Lung (tissue), 12 donors: ENCODE data around the gene PCDH9. TPM values are rescaled to one million over a fixed set of nuclear protein-coding genes. Genes with fewer than 3 reads are reported as not detected.
"Not testable (repeated sequence)": the region's sequence is repeated elsewhere in the genome, so short reads cannot be mapped to it uniquely, and the experiment has no call there.

ENCODE experiments used
- ATAC-seq: fragments of 200-7000 bp; cut with Tn5 transposase; one replicate; pipeline ENCODE4 v1.9.1; 2020; ENCODE audit warnings: moderate number of reproducible peaks; ENCODE audit not compliant: insufficient read depth, low FRiP score
- DNase-seq, 3 donors: peaks; one replicate each; pipeline ENCODE4 v3.0.0-alpha.2; 2013 to 2017
- H3K27ac ChIP-seq, 2 donors: one replicate each; pipeline ENCODE4 v1.5.1; 2013; ENCODE audit warnings: mild to moderate bottlenecking in 2 of 2, moderate library complexity in 2 of 2, control low read depth in 1 of 2, inconsistent platforms in 1 of 2, low read depth in 1 of 2, low read length in 1 of 2
- H3K27me3 ChIP-seq, 3 donors: one replicate each; pipeline ENCODE4 v1.5.1; 2013; ENCODE audit warnings: low read length in 2 of 3; ENCODE audit not compliant: control insufficient read depth in 3 of 3, insufficient read depth in 3 of 3
- H3K36me3 ChIP-seq, 4 donors: one replicate each; pipeline ENCODE4 v1.5.1; 2013; ENCODE audit warnings: low read length in 4 of 4, mild to moderate bottlenecking in 1 of 4, moderate library complexity in 1 of 4; ENCODE audit not compliant: control insufficient read depth in 4 of 4, insufficient read depth in 4 of 4
- H3K4me1 ChIP-seq, 5 donors: one replicate each; pipeline ENCODE4 v1.5.1; 2013; ENCODE audit warnings: low read length in 5 of 5, mild to moderate bottlenecking in 2 of 5, moderate library complexity in 1 of 5; ENCODE audit not compliant: control insufficient read depth in 5 of 5, insufficient read depth in 5 of 5
- H3K4me3 ChIP-seq: one replicate; pipeline ENCODE4 v1.5.1; 2013; ENCODE audit warnings: mild to moderate bottlenecking, control low read depth, moderate library complexity
- H3K9ac ChIP-seq, 2 donors: one replicate each; pipeline ENCODE4 v1.5.1; 2013; ENCODE audit warnings: low read length in 2 of 2, control low read depth in 1 of 2; ENCODE audit not compliant: insufficient read depth in 1 of 2
- H3K9me3 ChIP-seq, 4 donors: one replicate each; pipeline ENCODE4 v1.5.1; 2013; ENCODE audit warnings: low read length in 3 of 4, mild to moderate bottlenecking in 1 of 4, moderate library complexity in 1 of 4; ENCODE audit not compliant: control insufficient read depth in 4 of 4, insufficient read depth in 3 of 4
- CTCF ChIP-seq: IDR thresholded peaks from 2 replicates; pipeline ENCODE4 v1.5.1; 2012; ENCODE audit warnings: mild to moderate bottlenecking; ENCODE audit errors: control extremely low read depth, extremely low read depth
- WGBS, 2 donors: extraction: QIAGEN DNeasy Blood & Tissue Kit; methylation state at CpG; one replicate each; pipeline ENCODE4 v1.1.7; 2013; 5-methylcytosine and 5-hydroxymethylcytosine counted together
- polyA plus RNA-seq, 2 donors: library from polyadenylated mRNA; stranded (reverse); fragments of 200-250 nt; gene quantifications; one replicate each; pipeline ENCODE4 v1.2.1, GENCODE V29; 2013
- total RNA-seq, 2 donors: library from RNA; depleted of rRNA in 1 of 2; stranded (reverse); fragments of >200 nt in 1 of 2; gene quantifications; one replicate each; pipeline ENCODE4 v1.2.1, GENCODE V29; 2014 to 2021
- donor health status: control.
- donor health status: control.
- donor health status: Bipolar disorder and iron deficiency.
- donor health status: healthy.
- donor health status: DM: yes; HTN: yes; CAD: no.

Gene PCDH9
- total and polyA plus RNA-seq, 4 donors = 0.68 to 22.2 (median 4.1) TPM

DNA sequence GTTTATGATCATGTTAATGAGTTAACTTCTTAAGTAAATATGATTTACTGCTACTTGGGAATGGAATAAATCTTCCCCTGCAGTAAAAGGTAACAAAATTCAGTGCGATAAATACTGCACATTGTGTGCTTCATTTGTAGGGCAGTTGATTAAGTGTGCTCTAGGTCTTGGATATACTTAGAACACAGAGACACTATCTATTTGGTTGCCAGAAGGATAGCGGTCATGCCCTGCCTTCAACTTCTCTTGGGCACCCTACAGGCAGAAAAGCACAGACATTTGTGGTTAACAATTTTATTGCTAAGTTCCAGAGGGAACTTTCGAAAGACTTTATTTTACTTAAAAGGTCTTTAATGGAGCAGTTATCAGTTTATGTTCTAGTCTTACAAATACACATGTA is 605.8 kb downstream of the PCDH9 start:
- TF ChIP-seq CTCF = no peak
- no peaks in the 10 kb centered on the region for H3K36me3 ChIP-seq
- H3K9ac ChIP-seq = no peak overlapping the region
- ATAC-seq (no peak), DNase-seq (no peak)
- H3K27ac ChIP-seq = no peak overlapping the region
- WGBS, 2 donors = 90 to 94% methylated on average over 3 of the region's 3 CpGs
- H3K4me3 ChIP-seq = no peak overlapping the region
- H3K9me3 ChIP-seq = peaks cover 0 to 2% (median 0%) of the 10 kb centered on the region in 4 donors
- H3K4me1 ChIP-seq = peaks cover 0 to 3% (median 0%) of the 10 kb centered on the region in 5 donors
- no peaks in the 10 kb centered on the region for H3K27me3 ChIP-seq

DNA sequence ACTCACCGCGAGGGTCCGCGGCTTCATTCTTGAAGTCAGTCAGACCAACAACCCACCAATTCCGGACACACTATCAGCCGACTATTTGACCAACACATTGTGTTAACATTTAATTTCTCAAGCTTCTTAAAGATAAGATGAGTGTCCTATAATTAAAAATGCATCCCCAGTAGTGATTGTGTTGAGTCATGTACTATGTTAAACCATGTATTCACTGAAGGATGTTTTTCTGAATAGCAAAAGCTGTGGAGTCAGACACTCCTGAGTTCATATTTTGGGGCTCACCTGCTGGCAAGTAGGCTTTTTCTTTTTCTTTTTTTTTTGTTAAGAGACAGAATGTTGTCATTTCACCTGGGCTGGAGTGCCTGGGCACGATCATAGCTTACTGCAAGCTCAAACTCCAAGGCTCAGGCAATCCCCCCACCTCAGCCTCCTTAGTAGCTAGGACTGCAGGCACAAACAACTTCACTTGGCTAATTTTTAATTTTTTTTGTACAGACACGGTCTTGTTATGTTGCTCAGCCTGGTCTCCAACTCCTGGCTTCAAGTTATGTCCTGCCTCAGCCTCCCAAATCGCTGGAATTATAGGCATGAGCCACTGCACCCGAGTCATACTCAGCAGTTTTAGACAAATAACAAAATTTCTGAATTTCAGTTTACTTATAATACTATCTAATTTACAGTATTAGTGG is 606.9 kb downstream of the PCDH9 start:
- no peak for DNase-seq
- TF ChIP-seq CTCF = no peak
- Histone ChIP-seq H3K9me3 (no peaks in the 10 kb centered on the region), H3K4me3 (no peak overlapping the region), H3K4me1 (peaks cover 0 to 3% (median 0%) of the 10 kb centered on the region in 5 donors), H3K9ac (no peak overlapping the region), H3K36me3 (no peaks in the 10 kb centered on the region), H3K27me3 (no peaks in the 10 kb centered on the region), H3K27ac (no peak overlapping the region)
- 90 to 93% methylated on average over 10 of the region's 10 CpGs for WGBS, 2 donors
- no peak for ATAC-seq

DNA sequence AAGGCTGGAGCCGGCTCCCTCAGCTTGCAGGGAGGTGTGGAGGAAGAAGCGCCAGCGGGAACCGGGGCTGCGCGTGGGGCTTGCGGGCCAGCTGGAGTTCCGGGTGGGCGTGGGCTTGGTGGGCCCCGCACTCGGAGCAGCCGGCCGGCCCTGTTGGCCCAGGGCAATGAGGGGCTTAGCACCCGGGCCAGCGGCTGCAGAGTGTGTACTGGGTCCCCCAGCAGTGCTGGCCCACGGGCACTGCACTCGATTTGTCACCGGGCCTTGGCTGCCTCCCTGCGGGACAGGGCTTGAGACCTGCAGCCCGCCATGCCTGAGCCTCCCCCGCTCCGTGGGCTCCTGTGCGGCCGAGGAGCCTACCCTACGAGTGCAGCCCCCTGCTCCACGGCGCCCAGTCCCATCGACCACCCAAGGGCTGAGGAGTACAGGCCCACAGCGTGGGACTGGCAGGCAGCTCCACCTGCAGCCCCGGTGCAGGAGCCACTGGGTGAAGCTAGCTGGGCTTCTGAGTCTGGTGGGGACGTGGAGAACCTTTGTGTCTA is 608.2 kb downstream of the PCDH9 start:
- not testable (repeated sequence) for DNase-seq, H3K9ac ChIP-seq, H3K36me3 ChIP-seq, H3K4me1 ChIP-seq, ATAC-seq, H3K27ac ChIP-seq, H3K4me3 ChIP-seq, H3K9me3 ChIP-seq, H3K27me3 ChIP-seq
- 96 to 97% methylated on average over 30 to 31 of the region's 31 CpGs for WGBS, 2 donors

- Histone ChIP-seq H3K4me1 (peaks cover 0 to 3% (median 0%) of the 10 kb centered on the region in 5 donors), H3K9ac (no peak overlapping the region), H3K36me3 (no peaks in the 10 kb centered on the region), H3K27me3 (no peaks in the 10 kb centered on the region), H3K4me3 (no peak overlapping the region), H3K27ac (no peak overlapping the region), H3K9me3 (no peaks in the 10 kb centered on the region)
- peak in 2 of 3 donors; percentile 5 to 28 for DNase-seq
- TF ChIP-seq CTCF = no peak
- WGBS, 2 donors = 57 to 76% methylated on average over 1 of the region's 1 CpG
- no peak for ATAC-seq
Measured at GRCh38 chr13:66618702-66619101, 611.4 kb downstream of the PCDH9 start.
